BLaER1 (cell line): Measurements from ENCODE around the gene TAF3.

Experiments
- H3K27ac ChIP-seq: shearing (Covaris generic); formaldehyde crosslinking; 2 replicates; pipeline ENCODE4 v1.8.1; 2022
- H3K27me3 ChIP-seq: shearing (Covaris generic); formaldehyde crosslinking; 2 replicates; pipeline ENCODE4 v1.8.1; 2022
- H3K36me3 ChIP-seq: shearing (Covaris generic); formaldehyde crosslinking; 2 replicates; pipeline ENCODE4 v1.8.1; 2022
- H3K4me1 ChIP-seq: shearing (Covaris generic); formaldehyde crosslinking; 2 replicates; pipeline ENCODE4 v1.8.1; 2022
- H3K4me2 ChIP-seq: shearing (Covaris generic); formaldehyde crosslinking; 2 replicates; pipeline ENCODE4 v1.8.1; 2022
- H3K4me3 ChIP-seq: shearing (Covaris generic); formaldehyde crosslinking; 2 replicates; pipeline ENCODE4 v1.8.1; 2022
- H3K9ac ChIP-seq: shearing (Covaris generic); formaldehyde crosslinking; 2 replicates; pipeline ENCODE4 v1.8.1; 2022
- H3K9me3 ChIP-seq: shearing (Covaris generic); formaldehyde crosslinking; 2 replicates; pipeline ENCODE4 v1.8.1; 2022
- H4K20me1 ChIP-seq: shearing (Covaris generic); formaldehyde crosslinking; 2 replicates; pipeline ENCODE4 v1.8.1; 2022
- Cebpa-rat ChIP-seq: shearing (Covaris generic); IDR thresholded peaks from 2 replicates; pipeline ENCODE4 v1.8.1; 2022

The TAF3 gene

GRCh38 chr10:8034466-8035005 lies 216.2 kb downstream of the TAF3 start:
- Histone ChIP-seq H4K20me1 (peaks cover 34% of the 10 kb centered on the region), H3K36me3 (no peaks in the 10 kb centered on the region), H3K4me3 (no peak overlapping the region), H3K9me3 (peaks cover 31% of the 10 kb centered on the region), H3K4me1 (no peaks in the 10 kb centered on the region), H3K27me3 (peaks cover 73% of the 10 kb centered on the region), H3K9ac (no peak overlapping the region), H3K4me2 (no peak overlapping the region), H3K27ac (no peak overlapping the region)
- TF ChIP-seq Cebpa-rat: no peak

GRCh38 chr10:8035006-8035640 lies 216.8 kb downstream of the TAF3 start:
- Histone ChIP-seq H3K9ac (no peak overlapping the region), H3K4me1 (no peaks in the 10 kb centered on the region), H3K36me3 (no peaks in the 10 kb centered on the region), H3K4me2 (no peak overlapping the region), H3K4me3 (no peak overlapping the region), H3K27me3 (peaks cover 78% of the 10 kb centered on the region), H3K27ac (no peak overlapping the region), H4K20me1 (peaks cover 40% of the 10 kb centered on the region), H3K9me3 (peaks cover 31% of the 10 kb centered on the region)
- TF ChIP-seq Cebpa-rat: no peak

GRCh38 chr10:8035641-8036470 lies 217.6 kb downstream of the TAF3 start:
- TF ChIP-seq Cebpa-rat: no peak
- no peak overlapping the region for H3K9ac ChIP-seq
- no peaks in the 10 kb centered on the region for H3K36me3 ChIP-seq
- no peak overlapping the region for H3K27ac ChIP-seq
- no peak overlapping the region for H3K4me2 ChIP-seq
- peaks cover 31% of the 10 kb centered on the region for H3K9me3 ChIP-seq
- peaks cover 86% of the 10 kb centered on the region for H3K27me3 ChIP-seq
- no peaks in the 10 kb centered on the region for H3K4me1 ChIP-seq
- no peak overlapping the region for H3K4me3 ChIP-seq
- H4K20me1 ChIP-seq: peaks cover 48% of the 10 kb centered on the region

GRCh38 chr10:8036506-8037198 lies 218.3 kb downstream of the TAF3 start:
- Histone ChIP-seq H3K4me2 (no peak overlapping the region), H3K4me1 (no peaks in the 10 kb centered on the region), H3K4me3 (no peak overlapping the region), H3K9me3 (peaks cover 31% of the 10 kb centered on the region), H4K20me1 (peaks cover 53% of the 10 kb centered on the region), H3K27me3 (peaks cover 94% of the 10 kb centered on the region), H3K9ac (no peak overlapping the region), H3K27ac (no peak overlapping the region), H3K36me3 (no peaks in the 10 kb centered on the region)
- TF ChIP-seq Cebpa-rat: no peak

- peaks cover 31% of the 10 kb centered on the region for H3K9me3 ChIP-seq
- H4K20me1 ChIP-seq: peaks cover 60% of the 10 kb centered on the region
- H3K36me3 ChIP-seq: no peaks in the 10 kb centered on the region
- H3K4me3 ChIP-seq: no peak overlapping the region
- H3K4me1 ChIP-seq: no peaks in the 10 kb centered on the region
- H3K27me3 ChIP-seq: peaks cover 100% of the 10 kb centered on the region
- no peak overlapping the region for H3K27ac ChIP-seq
- no peak overlapping the region for H3K9ac ChIP-seq
- H3K4me2 ChIP-seq: no peak overlapping the region
- no peak for TF ChIP-seq Cebpa-rat
These were observed 219.0 kb downstream of the TAF3 start for GRCh38 chr10:8037199-8037801.

- no peaks in the 10 kb centered on the region for H3K36me3 ChIP-seq
- no peaks in the 10 kb centered on the region for H3K4me1 ChIP-seq
- H3K4me3 ChIP-seq: no peak overlapping the region
- no peak overlapping the region for H3K9ac ChIP-seq
- H3K27me3 ChIP-seq: peaks cover 100% of the 10 kb centered on the region
- no peak overlapping the region for H3K4me2 ChIP-seq
- peaks cover 69% of the 10 kb centered on the region for H4K20me1 ChIP-seq
- H3K9me3 ChIP-seq: peaks cover 35% of the 10 kb centered on the region
- no peak for TF ChIP-seq Cebpa-rat
- no peak overlapping the region for H3K27ac ChIP-seq
These were observed 219.9 kb downstream of the TAF3 start for GRCh38 chr10:8037941-8038894.

GRCh38 chr10:8039321-8039881 lies 221.1 kb downstream of the TAF3 start:
- H4K20me1 ChIP-seq: peaks cover 81% of the 10 kb centered on the region
- no peak overlapping the region for H3K4me3 ChIP-seq
- H3K4me1 ChIP-seq: no peaks in the 10 kb centered on the region
- peaks cover 27% of the 10 kb centered on the region for H3K9me3 ChIP-seq
- no peak for TF ChIP-seq Cebpa-rat
- H3K27ac ChIP-seq: no peak overlapping the region
- no peak overlapping the region for H3K4me2 ChIP-seq
- H3K9ac ChIP-seq: no peak overlapping the region
- H3K27me3 ChIP-seq: peaks cover 100% of the 10 kb centered on the region
- H3K36me3 ChIP-seq: no peaks in the 10 kb centered on the region

GRCh38 chr10:8040651-8041050 lies 222.3 kb downstream of the TAF3 start:
- H4K20me1 ChIP-seq: peaks cover 92% of the 10 kb centered on the region
- no peak overlapping the region for H3K9ac ChIP-seq
- no peak overlapping the region for H3K4me3 ChIP-seq
- TF ChIP-seq Cebpa-rat: no peak
- peaks cover 100% of the 10 kb centered on the region for H3K27me3 ChIP-seq
- no peak overlapping the region for H3K27ac ChIP-seq
- H3K4me2 ChIP-seq: no peak overlapping the region
- H3K36me3 ChIP-seq: no peaks in the 10 kb centered on the region
- peaks cover 17% of the 10 kb centered on the region for H3K9me3 ChIP-seq
- peaks cover 6% of the 10 kb centered on the region; the same call in 1 of the 2 replicates for H3K4me1 ChIP-seq
